IMR-90 (cell line): Measurements from ENCODE around the gene CASZ1. TPM values are rescaled to one million over a fixed set of nuclear protein-coding genes. Genes with fewer than 3 reads are reported as not detected.

ENCODE experiments used
- ATAC-seq: fragments of 200-7000 bp; cut with Tn5 transposase; 2 replicates; pipeline ENCODE4 v1.9.1; 2020; ENCODE audit warnings: low read depth, mild to moderate bottlenecking, moderate library complexity
- BruUV-seq: library from RNA; stranded (reverse); fragments of 400-500 nt; replicated peaks from 2 replicates; lab custom pipeline; 2021; lab: Mats Ljungman, UMichigan
- CTCF ChIA-PET: fragments of 300-600 bp; formaldehyde crosslinking; extraction: SDS; loops from one replicate; lab custom pipeline; 2021; ENCODE audit warnings: antibody characterized with exemption; lab: Yijun Ruan, JAX
- POLR2A ChIA-PET: fragments of 300-600 bp; sonication (Branson Sonifier 250); formaldehyde crosslinking; loops from one replicate; lab custom pipeline; 2022; ENCODE audit warnings: antibody characterized with exemption; ENCODE audit not compliant: unreplicated experiment; lab: Charles Lee
- DNase-seq: peaks from one replicate; pipeline ENCODE4 v3.0.0; 2013
- H2AFZ ChIP-seq: replicated peaks from 2 replicates; pipeline ENCODE3; 2013; ENCODE audit warnings: low read length, mild to moderate bottlenecking; ENCODE audit not compliant: poor library complexity
- H2AK5ac ChIP-seq: 2 replicates; pipeline ENCODE4 v1.6.1; 2013; ENCODE audit warnings: low read depth, low read length, inconsistent platforms
- H2AK9ac ChIP-seq: replicated peaks from 2 replicates; pipeline ENCODE3; 2013; ENCODE audit warnings: mild to moderate bottlenecking, low read depth, low read length, moderate library complexity; ENCODE audit not compliant: poor library complexity
- H2BK120ac ChIP-seq: 2 replicates; pipeline ENCODE4 v1.6.1; 2013; ENCODE audit warnings: low read depth, low read length, inconsistent platforms
- H2BK15ac ChIP-seq: 3 replicates; pipeline ENCODE4 v1.6.1; 2013; ENCODE audit warnings: low read depth, low read length, inconsistent platforms
- H2BK20ac ChIP-seq: 2 replicates; pipeline ENCODE4 v1.6.1; 2013; ENCODE audit warnings: low read depth, mild to moderate bottlenecking, inconsistent platforms, low read length, moderate library complexity
- H2BK5ac ChIP-seq: 2 replicates; pipeline ENCODE4 v1.6.1; 2013; ENCODE audit warnings: mild to moderate bottlenecking, low read depth, low read length, inconsistent platforms; ENCODE audit not compliant: poor library complexity, severe bottlenecking
- H3K14ac ChIP-seq: replicated peaks from 2 replicates; pipeline ENCODE4 v1.6.1; 2013; ENCODE audit warnings: low read depth, low read length, inconsistent platforms
- H3K18ac ChIP-seq: 2 replicates; pipeline ENCODE4 v1.6.1; 2013; ENCODE audit warnings: low read depth, low read length, control low read depth
- H3K23ac ChIP-seq: 2 replicates; pipeline ENCODE4 v1.6.1; 2013; ENCODE audit warnings: low read depth, low read length, inconsistent platforms
- H3K27ac ChIP-seq: 2 replicates; pipeline ENCODE4 v1.5.1; 2013; ENCODE audit warnings: mild to moderate bottlenecking, control low read depth, low read length; ENCODE audit not compliant: insufficient read depth
- H3K27me3 ChIP-seq: 2 replicates; pipeline ENCODE4 v1.6.1; 2013; ENCODE audit warnings: low read length; ENCODE audit not compliant: control insufficient read depth, insufficient read depth
- H3K36me3 ChIP-seq: 2 replicates; pipeline ENCODE4 v1.6.1; 2013; ENCODE audit warnings: low read length, mixed read lengths; ENCODE audit not compliant: control insufficient read depth, insufficient read depth
- H3K4ac ChIP-seq: 2 replicates; pipeline ENCODE4 v1.6.1; 2013; ENCODE audit warnings: low read depth, low read length, inconsistent platforms
- H3K4me1 ChIP-seq: 2 replicates; pipeline ENCODE4 v1.6.1; 2013; ENCODE audit warnings: low read length, mixed read lengths; ENCODE audit not compliant: control insufficient read depth, insufficient read depth
- H3K4me2 ChIP-seq: 2 replicates; pipeline ENCODE4 v1.6.1; 2013; ENCODE audit warnings: low read depth, mild to moderate bottlenecking, control low read depth, low read length, moderate library complexity
- H3K4me3 ChIP-seq: 2 replicates; pipeline ENCODE4 v1.5.1; 2013; ENCODE audit warnings: low read depth, mild to moderate bottlenecking, control low read depth, low read length, moderate library complexity; ENCODE audit not compliant: insufficient read depth
- H3K56ac ChIP-seq: 2 replicates; pipeline ENCODE4 v1.6.1; 2013; ENCODE audit warnings: low read length, inconsistent platforms; ENCODE audit not compliant: insufficient read depth; ENCODE audit errors: extremely low read depth
- H3K79me1 ChIP-seq, 2 experiments: 2 replicates each; pipeline ENCODE4 v1.6.1; 2013; ENCODE audit warnings: low read length in 2 of 2, inconsistent platforms in 1 of 2, low read depth in 1 of 2
- H3K9ac ChIP-seq: 2 replicates; pipeline ENCODE4 v1.6.1; 2013; ENCODE audit warnings: low read depth, low read length, control low read depth
- H3K9me1 ChIP-seq: 2 replicates; pipeline ENCODE4 v1.6.1; 2013; ENCODE audit warnings: low read length, inconsistent platforms; ENCODE audit not compliant: insufficient read depth
- H3K9me3 ChIP-seq: 2 replicates; pipeline ENCODE4 v1.6.1; 2013; ENCODE audit warnings: low read length; ENCODE audit not compliant: control insufficient read depth, insufficient read depth
- H4K20me1 ChIP-seq: 2 replicates; pipeline ENCODE4 v1.6.1; 2013; ENCODE audit warnings: low read length, inconsistent platforms; ENCODE audit not compliant: insufficient read depth
- H4K5ac ChIP-seq: 2 replicates; pipeline ENCODE4 v1.6.1; 2013; ENCODE audit warnings: mild to moderate bottlenecking, low read depth, low read length, control low read depth
- H4K8ac ChIP-seq, 2 experiments: 2 replicates each; pipeline ENCODE4 v1.6.1; 2013; ENCODE audit warnings: low read depth in 2 of 2, low read length in 2 of 2, control low read depth in 1 of 2, inconsistent platforms in 1 of 2
- H4K91ac ChIP-seq: 2 replicates; pipeline ENCODE4 v1.6.1; 2013; ENCODE audit warnings: low read depth, low read length, inconsistent platforms; ENCODE audit not compliant: insufficient read depth
- BHLHE40 ChIP-seq: fragments of 150-350 bp; IDR thresholded peaks from 2 replicates; pipeline ENCODE4 v1.6.1; 2016; ENCODE audit warnings: mild to moderate bottlenecking, low read depth, low read length
- CEBPB ChIP-seq: IDR thresholded peaks from 2 replicates; pipeline ENCODE4 v1.6.1; 2012; ENCODE audit warnings: low read depth, low read length, improper control_type of control experiment
- MAFK ChIP-seq: IDR thresholded peaks from 2 replicates; pipeline ENCODE4 v1.6.1; 2012; ENCODE audit warnings: low read depth, low read length, improper control_type of control experiment
- MAZ ChIP-seq: IDR thresholded peaks from 2 replicates; pipeline ENCODE4 v1.6.1; 2012; ENCODE audit warnings: low read depth, mild to moderate bottlenecking, low read length, improper control_type of control experiment, moderate library complexity, borderline replicate concordance
- MXI1 ChIP-seq: IDR thresholded peaks from 2 replicates; pipeline ENCODE4 v1.6.1; 2012; ENCODE audit warnings: low read depth, mild to moderate bottlenecking, low read length, moderate library complexity, borderline replicate concordance
- NFE2L2 ChIP-seq: fragments of 150-350 bp; IDR thresholded peaks from 2 replicates; pipeline ENCODE4 v1.6.1; 2016; ENCODE audit warnings: low read depth, mild to moderate bottlenecking, low read length
- POLR2A ChIP-seq: IDR thresholded peaks from 2 replicates; pipeline ENCODE4 v1.6.1; 2012; ENCODE audit warnings: mild to moderate bottlenecking, low read depth, low read length
- RAD21 ChIP-seq: IDR thresholded peaks from 2 replicates; pipeline ENCODE4 v1.6.1; 2012; ENCODE audit warnings: low read length, improper control_type of control experiment
- RCOR1 ChIP-seq: IDR thresholded peaks from 2 replicates; pipeline ENCODE4 v1.6.1; 2012; ENCODE audit warnings: mild to moderate bottlenecking, low read length, improper control_type of control experiment; ENCODE audit not compliant: insufficient replicate concordance
- SMC3 ChIP-seq: fragments of 150-350 bp; IDR thresholded peaks from 2 replicates; pipeline ENCODE4 v1.6.1; 2016; ENCODE audit warnings: low read depth, mild to moderate bottlenecking, antibody characterized with exemption, low read length, moderate library complexity
- USF2 ChIP-seq: fragments of 150-350 bp; IDR thresholded peaks from 2 replicates; pipeline ENCODE4 v1.6.1; 2017; ENCODE audit warnings: mild to moderate bottlenecking, antibody characterized with exemption, low read length, low read depth
- WGBS, 2 experiments: methylation state at CpG; one replicate each; pipeline versions ENCODE4 v1.1.5 to v1.1.7; 2013; ENCODE audit warnings: missing lambda C conversion rate in 2 of 2; ENCODE audit not compliant: insufficient read length in 1 of 2; ENCODE audit errors: extremely low coverage in 2 of 2; 5-methylcytosine and 5-hydroxymethylcytosine counted together
- dilution Hi-C: fragments of 300-500 bp; cut with HindIII; formaldehyde crosslinking; loops from one replicate; pipeline ENCODE4 v1.14.3; 2018; ENCODE audit warnings: low sequenced_read_pairs; ENCODE audit not compliant: unreplicated experiment
- in situ Hi-C: fragments of 300-500 bp; cut with MboI; formaldehyde crosslinking; loops from 3 replicates; pipeline ENCODE4 v1.14.3; 2019; ENCODE audit warnings: low sequenced_read_pairs, inconsistent platforms, mixed read lengths
- intact Hi-C: fragments of 100-400 bp; cut with micrococcal nuclease; formaldehyde crosslinking; loops from 2 replicates; pipeline ENCODE4 v1.10.0; 2022
- polyA plus RNA-seq, 3 experiments: library from polyadenylated mRNA; depleted of rRNA; stranded (reverse); fragments of >200 nt; gene quantifications; 2 replicates each; pipeline ENCODE4 v1.2.3, GENCODE V29; 2012; ENCODE audit warnings: low replicate concordance in 1 of 3
- total RNA-seq: library from RNA; depleted of rRNA; stranded (reverse); fragments of >200 nt; gene quantifications from 2 replicates; pipeline ENCODE4 v1.2.3, GENCODE V29; 2012
- TF ChIP-seq, protein P1 (sequence below): fragments of 150-350 bp; IDR thresholded peaks from 2 replicates; pipeline ENCODE4 v1.6.1; 2016; ENCODE audit warnings: low read depth, mild to moderate bottlenecking, low read length, moderate library complexity, borderline replicate concordance

Gene CASZ1
- total and polyA plus RNA-seq, 2 of the 4 experiments (the other 2 are of a cell fraction) = 0.18 to 0.24 TPM

DNA sequence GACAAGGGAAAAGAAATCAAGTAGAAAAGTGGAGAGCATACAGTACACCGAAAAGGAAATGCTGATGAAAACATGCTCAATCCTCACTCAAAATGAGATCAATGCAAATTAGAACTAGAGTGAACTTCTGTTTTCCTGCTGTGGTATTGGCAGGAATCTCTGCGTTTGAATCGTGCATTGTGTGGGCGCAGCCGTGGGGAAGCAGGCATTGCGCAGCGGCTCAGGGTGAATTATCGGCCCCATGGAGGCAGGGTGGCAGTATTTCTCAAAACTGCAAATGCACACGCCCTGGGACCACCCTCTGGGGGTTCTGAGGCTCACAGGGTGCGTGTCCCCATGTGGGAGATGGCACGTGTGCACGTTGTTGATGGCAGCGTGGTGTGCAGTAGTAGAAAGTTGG lies 181.1 kb downstream of the CASZ1 start:
- WGBS, 2 experiments = 91% methylated on average over 9 of the region's 13 CpGs; no CpG with 5 or more reads in 1 of the 2 experiments

More for the DNA sequence above, 181.1 kb downstream of the CASZ1 start:
- H2AK9ac ChIP-seq = no peak overlapping the region
- no peak overlapping the region for H3K18ac ChIP-seq
- no peak overlapping the region for H4K8ac ChIP-seq
- peaks cover 6% of the 10 kb centered on the region; the same call in 1 of the 2 replicates for H3K9me1 ChIP-seq
- H3K4ac ChIP-seq = no peak overlapping the region
- H2BK20ac ChIP-seq = no peak overlapping the region
- H2AK5ac ChIP-seq = no peak overlapping the region
- no peak overlapping the region for H3K4me2 ChIP-seq
- no peak overlapping the region for H3K56ac ChIP-seq
- H4K20me1 ChIP-seq = peaks cover 7% of the 10 kb centered on the region; the same call in 1 of the 2 replicates
- DNase-seq (no peak), ATAC-seq (no peak)
- no peaks in the 10 kb centered on the region for H3K4me1 ChIP-seq
- in situ Hi-C loops (no loop called here), dilution Hi-C loops (no loop called here), intact Hi-C loops (no loop called here)
- H3K27ac ChIP-seq = no peak overlapping the region
- POLR2A ChIA-PET = no interaction called here
- CTCF ChIA-PET = no interaction called here
- no peak overlapping the region for H3K4me3 ChIP-seq
- H3K79me1 ChIP-seq = peaks cover 7 to 15% of the 10 kb centered on the region in 2 experiments; a peak in 2 of 4 replicates
- no peaks in the 10 kb centered on the region for H3K9me3 ChIP-seq
- no peak overlapping the region for H4K5ac ChIP-seq
- H3K9ac ChIP-seq = no peak overlapping the region
- no peak overlapping the region for H2BK15ac ChIP-seq
- H3K27me3 ChIP-seq = no peaks in the 10 kb centered on the region
- H4K91ac ChIP-seq = no peak overlapping the region
- H2AFZ ChIP-seq = no peak overlapping the region
- H3K36me3 ChIP-seq = no peaks in the 10 kb centered on the region
- BruUV-seq = no TSS peak
- no peak overlapping the region for H3K23ac ChIP-seq
- no peak overlapping the region for H3K14ac ChIP-seq
- no peak overlapping the region for H2BK120ac ChIP-seq
- TF ChIP-seq, protein P1, sequence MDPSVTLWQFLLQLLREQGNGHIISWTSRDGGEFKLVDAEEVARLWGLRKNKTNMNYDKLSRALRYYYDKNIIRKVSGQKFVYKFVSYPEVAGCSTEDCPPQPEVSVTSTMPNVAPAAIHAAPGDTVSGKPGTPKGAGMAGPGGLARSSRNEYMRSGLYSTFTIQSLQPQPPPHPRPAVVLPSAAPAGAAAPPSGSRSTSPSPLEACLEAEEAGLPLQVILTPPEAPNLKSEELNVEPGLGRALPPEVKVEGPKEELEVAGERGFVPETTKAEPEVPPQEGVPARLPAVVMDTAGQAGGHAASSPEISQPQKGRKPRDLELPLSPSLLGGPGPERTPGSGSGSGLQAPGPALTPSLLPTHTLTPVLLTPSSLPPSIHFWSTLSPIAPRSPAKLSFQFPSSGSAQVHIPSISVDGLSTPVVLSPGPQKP = no peak
- TF ChIP-seq MXI1 (no peak), RCOR1 (no peak), NFE2L2 (no peak), MAZ (no peak), MAFK (no peak), SMC3 (no peak), RAD21 (no peak), USF2 (no peak), POLR2A (no peak), CEBPB (no peak), BHLHE40 (no peak)
- H2BK5ac ChIP-seq = no peak overlapping the region
